Activated T-cell treated with anti-CD3 and anti-CD28 coated beads, Interleukin-2, amount 50 U/mL, for 4 hours (primary cell): ENCODE results near the gene CREB5. TPM values are rescaled to one million over a fixed set of nuclear protein-coding genes. Genes with fewer than 3 reads are reported as not detected.

Source experiments
- total RNA-seq, 3 donors: library from RNA; stranded (reverse); gene quantifications; one replicate each; pipeline ENCODE4 v1.2.1, GENCODE V29; 2021

CREB5 gene
- total RNA-seq, 3 donors from 2014 or later, result 0.37 to 0.81 (median 0.68) TPM

Other genes with a start within 250 kb of the CREB5 start
- gene JAZF1, start 231.7 kb upstream of the CREB5 start, total RNA-seq, result 10 to 100 TPM; 14.9 to 19.3 (median 19.0) TPM